HCT116 (cell line): ENCODE results near the gene FGFBP1. TPM values are rescaled to one million over a fixed set of nuclear protein-coding genes. Genes with fewer than 3 reads are reported as not detected.
A peak's percentile ranks its signal among the peaks of the same experiment; 100 is the strongest.

Experiments used
- ATAC-seq: fragments of 200-7000 bp; cut with Tn5 transposase; 2 replicates; pipeline ENCODE4 v1.9.1; 2020; ENCODE audit warnings: mild to moderate bottlenecking, moderate library complexity
- Bru-seq: library from RNA; stranded (reverse); fragments of 400-500 nt; gene quantifications from one replicate; lab custom pipeline; 2021; lab: Mats Ljungman, UMichigan
- BruChase-seq, 2 experiments: library from RNA; stranded (reverse); fragments of 400-500 nt; gene quantifications; one replicate each; lab custom pipeline; 2021; lab: Mats Ljungman, UMichigan
- BruUV-seq: library from RNA; stranded (reverse); fragments of 400-500 nt; replicated peaks from 2 replicates; lab custom pipeline; 2021; lab: Mats Ljungman, UMichigan
- CTCF ChIA-PET: fragments of 300-600 bp; sonication (Branson Sonifier 250); formaldehyde crosslinking; loops from one replicate; lab custom pipeline; 2021; ENCODE audit warnings: antibody characterized with exemption; lab: Charles Lee
- POLR2A ChIA-PET: fragments of 300-600, 350-600 bp; sonication (Branson Sonifier 250); formaldehyde crosslinking; loops from one replicate; lab custom pipeline; 2021; ENCODE audit warnings: antibody characterized with exemption; lab: Charles Lee
- RAD21 ChIA-PET, 2 experiments: fragments of 300-600 bp; sonication (Branson Sonifier 250); formaldehyde crosslinking; loops; one replicate each; lab custom pipeline; 2023; ENCODE audit warnings: low total read pairs in 2 of 2; ENCODE audit not compliant: uncharacterized antibody in 2 of 2, unreplicated experiment in 2 of 2, low non-redundant PET in 1 of 2; lab: Charles Lee
- DNase-seq: peaks from one replicate; pipeline ENCODE4 v3.0.0-alpha.2; 2010; ENCODE audit warnings: low read depth, low spot score
- H2AFZ ChIP-seq: fragments of 200-600 bp; shearing (Covaris generic), sonication (generic); 2 replicates; pipeline ENCODE4 v1.6.1; 2017; ENCODE audit warnings: low read depth, mixed run types, mixed read lengths, antibody characterized with exemption, low read length; ENCODE audit not compliant: poor library complexity, severe bottlenecking
- H3K27ac ChIP-seq: 2 replicates; pipeline ENCODE4 v1.5.1; 2012; ENCODE audit warnings: low read depth, low read length
- H3K27me3 ChIP-seq: fragments of 200-600 bp; sonication (generic); 2 replicates; pipeline ENCODE4 v1.6.1; 2016; ENCODE audit warnings: mixed run types, low read length, mixed read lengths; ENCODE audit not compliant: insufficient read depth
- H3K36me3 ChIP-seq, 2 experiments: fragments of 200-500 bp in 1 of 2; fragments of 200-600 bp in 1 of 2; sonication (Bioruptor generic) in 1 of 2; sonication (generic) in 1 of 2; 2 replicates each; pipeline versions ENCODE4 v1.5.1 to v1.6.1; 2014 to 2016; ENCODE audit warnings: low read length in 2 of 2, inconsistent platforms in 1 of 2, mixed read lengths in 1 of 2, mixed run types in 1 of 2; ENCODE audit not compliant: insufficient read depth in 2 of 2, control insufficient read depth in 1 of 2
- H3K4me1 ChIP-seq, 2 experiments: fragments of 200-600 bp in 1 of 2; sonication (generic) in 1 of 2; 2 replicates each; pipeline versions ENCODE4 v1.5.1 to v1.6.1; 2012 to 2017; ENCODE audit warnings: low read length in 2 of 2, inconsistent platforms in 1 of 2, mild to moderate bottlenecking in 1 of 2, mixed read lengths in 1 of 2, mixed run types in 1 of 2, moderate library complexity in 1 of 2; ENCODE audit not compliant: insufficient read depth in 2 of 2, control insufficient read depth in 1 of 2
- H3K4me2 ChIP-seq: fragments of 200-600 bp; sonication (generic); 2 replicates; pipeline ENCODE4 v1.6.1; 2017; ENCODE audit warnings: mixed run types, low read length, mixed read lengths
- H3K4me3 ChIP-seq, 2 experiments: fragments of 200-600 bp in 1 of 2; sonication (generic) in 1 of 2; replicated peaks in 1 of 2; 2 replicates each; pipeline ENCODE4 v1.5.1; 2011 to 2016; ENCODE audit warnings: low read length in 2 of 2, control low read depth in 1 of 2, low read depth in 1 of 2, mild to moderate bottlenecking in 1 of 2, mixed read lengths in 1 of 2, mixed run types in 1 of 2
- H3K79me2 ChIP-seq: fragments of 200-600 bp; sonication (generic); 2 replicates; pipeline ENCODE4 v1.6.1; 2017; ENCODE audit warnings: mild to moderate bottlenecking, mixed run types, low read length, moderate library complexity, mixed read lengths; ENCODE audit not compliant: insufficient read depth
- H3K9ac ChIP-seq: fragments of 200-600 bp; sonication (generic); 2 replicates; pipeline ENCODE4 v1.6.1; 2016; ENCODE audit warnings: low read length, mixed read lengths
- H3K9me2 ChIP-seq: fragments of 200-600 bp; sonication (generic), shearing (Covaris generic); 2 replicates; pipeline ENCODE4 v1.6.1; 2017; ENCODE audit warnings: mixed run types, mild to moderate bottlenecking, moderate library complexity; ENCODE audit not compliant: insufficient read depth
- H3K9me3 ChIP-seq, 2 experiments: fragments of 200-500 bp in 1 of 2; fragments of 200-600 bp in 1 of 2; sonication (Bioruptor generic) in 1 of 2; sonication (generic) in 1 of 2; 2 replicates each; pipeline ENCODE4 v1.6.1; 2014 to 2017; ENCODE audit warnings: low read length in 2 of 2, mixed read lengths in 2 of 2, inconsistent platforms in 1 of 2, low read depth in 1 of 2, mild to moderate bottlenecking in 1 of 2, mixed run types in 1 of 2, moderate library complexity in 1 of 2; ENCODE audit not compliant: control insufficient read depth in 1 of 2, insufficient read depth in 1 of 2
- H4K20me1 ChIP-seq: fragments of 200-600 bp; sonication (generic), shearing (Covaris generic); 2 replicates; pipeline ENCODE4 v1.6.1; 2017; ENCODE audit warnings: mixed run types, mild to moderate bottlenecking, moderate library complexity; ENCODE audit not compliant: insufficient read depth
- CEBPB ChIP-seq: IDR thresholded peaks from 2 replicates; pipeline ENCODE4 v1.6.1; 2012; ENCODE audit warnings: low read depth
- EGR1 ChIP-seq: IDR thresholded peaks from 2 replicates; pipeline ENCODE4 v1.6.1; 2012; ENCODE audit warnings: low read depth
- EZH2phosphoT487 ChIP-seq: fragments of 200-600 bp; IDR thresholded peaks from 2 replicates; pipeline ENCODE4 v1.6.1; 2018; ENCODE audit warnings: antibody characterized with exemption, borderline replicate concordance
- SP1 ChIP-seq: IDR thresholded peaks from 2 replicates; pipeline ENCODE4 v1.6.1; 2012; ENCODE audit warnings: low read depth
- SRF ChIP-seq: IDR thresholded peaks from 2 replicates; pipeline ENCODE4 v1.6.1; 2012; ENCODE audit warnings: low read depth
- TCF7L2 ChIP-seq: IDR thresholded peaks from 2 replicates; pipeline ENCODE4 v1.7.0; 2011; ENCODE audit warnings: borderline replicate concordance, inconsistent platforms; ENCODE audit not compliant: insufficient read depth, insufficient read length; ENCODE audit errors: extremely low read depth
- intact Hi-C: fragments of 100-400 bp; cut with micrococcal nuclease; formaldehyde crosslinking; loops from 2 replicates; pipeline ENCODE4 v1.10.0; 2022
- long read RNA-seq: library from polyadenylated mRNA; unstranded; transcript quantifications from one replicate; pipeline ENCODE4 v2.0.0, GENCODE V29; 2021; ENCODE audit not compliant: unreplicated experiment
- polyA plus RNA-seq: library from polyadenylated mRNA; unstranded; fragments of >200 nt; gene quantifications from 2 replicates; pipeline ENCODE4 v1.2.1, GENCODE V29; 2012; ENCODE audit warnings: missing spikeins
- total RNA-seq: library from RNA; stranded (reverse); gene quantifications from one replicate; pipeline ENCODE4 v1.2.1, GENCODE V29; 2021; ENCODE audit not compliant: unreplicated experiment
- TF ChIP-seq, protein P1 (sequence below): IDR thresholded peaks from 2 replicates; pipeline ENCODE4 v1.6.1; 2011; ENCODE audit warnings: mild to moderate bottlenecking, low read length, moderate library complexity; ENCODE audit not compliant: insufficient replicate concordance; ENCODE audit errors: extremely low read depth
- TF ChIP-seq, protein P2 (sequence below): IDR thresholded peaks from 2 replicates; pipeline ENCODE4 v1.6.1; 2012

Gene FGFBP1
- total RNA-seq (8.7 TPM), Bru-seq, nascent RNA (percentile 45 among the genes with signal in this experiment), BruChase-seq, experiment 1, labeled RNA remaining after a 6-hour chase (percentile 56 among the genes with signal in this experiment), BruChase-seq, experiment 2, labeled RNA remaining after a 2-hour chase (percentile 48 among the genes with signal in this experiment)
- polyA plus RNA-seq, result 5.9 and 7.1 TPM in 2 replicates
- long read RNA-seq, partial matches to known transcripts, result 3 of 6 reads
- long read RNA-seq, other reads (novel, unspliced or antisense), result 3 of 6 reads

- 0 out of 2 replicates have a peak within 1 kb of the TSS, but pooled peaks have one; percentile 15 for H3K27ac ChIP-seq
- no TSS peak for BruUV-seq
- H4K20me1 ChIP-seq, result no peaks in the 10 kb centered on the region
- intact Hi-C loops, result loop anchor here (5.0 kb wide), 1 partner anchor 46 kb away; no protein-coding TSS in a partner anchor
- peak within 1 kb of the TSS; percentile 41 for H3K9ac ChIP-seq
- no peaks in the 10 kb centered on the region for H3K79me2 ChIP-seq
- ChIA-PET POLR2A (interaction anchor here (0.9 to 1.3 kb wide), 3 partner anchors 16 to 132 kb away, joined by 3 to 4 read pairs (median 4); no protein-coding TSS in a partner anchor), RAD21 (interaction anchor here in 1 of 2 experiments (2.1 kb wide), 1 partner anchor 56 kb away, joined by 5 read pairs; no protein-coding TSS in a partner anchor), CTCF (interaction anchor here (1.0 to 1.7 kb wide), 3 partner anchors 17 to 133 kb away, joined by 7 to 8 read pairs (median 7); no protein-coding TSS in a partner anchor)
- H3K4me2 ChIP-seq, result peak within 1 kb of the TSS; percentile 78
- no peak for DNase-seq
- H3K9me3 ChIP-seq, result no peaks in the 10 kb centered on the region
- no peaks in the 10 kb centered on the region for H3K27me3 ChIP-seq
- no peak for ATAC-seq
- TF ChIP-seq EZH2phosphoT487 (no peak), SRF (no peak), CEBPB (no peak), EGR1 (no peak), SP1 (no peak), TCF7L2 (no peak)
- TF ChIP-seq, protein P1, sequence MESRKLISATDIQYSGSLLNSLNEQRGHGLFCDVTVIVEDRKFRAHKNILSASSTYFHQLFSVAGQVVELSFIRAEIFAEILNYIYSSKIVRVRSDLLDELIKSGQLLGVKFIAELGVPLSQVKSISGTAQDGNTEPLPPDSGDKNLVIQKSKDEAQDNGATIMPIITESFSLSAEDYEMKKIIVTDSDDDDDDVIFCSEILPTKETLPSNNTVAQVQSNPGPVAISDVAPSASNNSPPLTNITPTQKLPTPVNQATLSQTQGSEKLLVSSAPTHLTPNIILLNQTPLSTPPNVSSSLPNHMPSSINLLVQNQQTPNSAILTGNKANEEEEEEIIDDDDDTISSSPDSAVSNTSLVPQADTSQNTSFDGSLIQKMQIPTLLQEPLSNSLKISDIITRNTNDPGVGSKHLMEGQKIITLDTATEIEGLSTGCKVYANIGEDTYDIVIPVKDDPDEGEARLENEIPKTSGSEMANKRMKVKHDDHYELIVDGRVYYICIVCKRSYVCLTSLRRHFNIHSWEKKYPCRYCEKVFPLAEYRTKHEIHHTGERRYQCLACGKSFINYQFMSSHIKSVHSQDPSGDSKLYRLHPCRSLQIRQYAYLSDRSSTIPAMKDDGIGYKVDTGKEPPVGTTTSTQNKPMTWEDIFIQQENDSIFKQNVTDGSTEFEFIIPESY, result no peak
- TF ChIP-seq, protein P2, sequence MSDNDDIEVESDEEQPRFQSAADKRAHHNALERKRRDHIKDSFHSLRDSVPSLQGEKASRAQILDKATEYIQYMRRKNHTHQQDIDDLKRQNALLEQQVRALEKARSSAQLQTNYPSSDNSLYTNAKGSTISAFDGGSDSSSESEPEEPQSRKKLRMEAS, result no peak
- H3K36me3 ChIP-seq, result no peaks in the 10 kb centered on the region
- H3K4me3 ChIP-seq, result peak within 1 kb of the TSS; percentile 18 to 45
- peak within 1 kb of the TSS; percentile 55 for H2AFZ ChIP-seq
- H3K4me1 ChIP-seq, result peaks cover 11 to 28% of the 10 kb centered on the region in 2 experiments
- no peaks in the 10 kb centered on the region for H3K9me2 ChIP-seq
Measured at GRCh38 chr4:15938640-15939039, at the start of gene FGFBP1. Gene FGFBP1, minus strand, starts transcription at chr4:15938740. Its CDS starts 2,108 bp downstream, at chr4:15936632.
